HepG2 (cell line): Measurements from ENCODE around the gene FTL. TPM values are rescaled to one million over a fixed set of nuclear protein-coding genes. Genes with fewer than 3 reads are reported as not detected.

Experiments used
- ATF6 ChIP-seq: sonication (generic); formaldehyde crosslinking; conservative IDR thresholded peaks from 2 replicates; pipeline ENCODE4 v1.4.0; 2020; ENCODE audit warnings: missing genetic modification reagents
- BCL6 ChIP-seq: IDR thresholded peaks from 2 replicates; pipeline ENCODE4 v1.6.1; 2016; ENCODE audit warnings: missing genetic modification reagents, missing compliant biosample characterization
- CENPX ChIP-seq: sonication (generic); formaldehyde crosslinking; IDR thresholded peaks from 2 replicates; pipeline ENCODE4 v1.9.0; 2021; ENCODE audit warnings: mild to moderate bottlenecking, missing genetic modification reagents, moderate library complexity
- DBP ChIP-seq: sonication (generic); formaldehyde crosslinking; IDR thresholded peaks from 2 replicates; pipeline ENCODE4 v1.4.0; 2020; ENCODE audit warnings: missing genetic modification reagents; ENCODE audit errors: not compliant biosample characterization
- GLI4 ChIP-seq: sonication (generic); formaldehyde crosslinking; IDR thresholded peaks from 2 replicates; pipeline ENCODE4 v1.5.1; 2020; ENCODE audit warnings: missing genetic modification reagents, mild to moderate bottlenecking, moderate library complexity, borderline replicate concordance
- HDAC6 ChIP-seq: fragments of 200-600 bp; sonication (generic); IDR thresholded peaks from 2 replicates; pipeline ENCODE4 v1.7.0; 2017; ENCODE audit warnings: mild to moderate bottlenecking, antibody characterized with exemption, low read length, low read depth
- HIVEP1 ChIP-seq: sonication (generic); formaldehyde crosslinking; IDR thresholded peaks from 2 replicates; pipeline ENCODE4 v1.4.0; 2020; ENCODE audit warnings: mild to moderate bottlenecking, missing genetic modification reagents
- MBNL3 ChIP-seq: fragments of 250-450 bp; sonication (Bioruptor Pico); conservative IDR thresholded peaks from 2 replicates; pipeline ENCODE4 v1.8.0; 2022; ENCODE audit warnings: mild to moderate bottlenecking, inconsistent platforms
- MED13 ChIP-seq: sonication (generic); formaldehyde crosslinking; IDR thresholded peaks from 2 replicates; pipeline ENCODE4 v1.5.0; 2020; ENCODE audit warnings: missing genetic modification reagents
- MTA3 ChIP-seq: sonication (generic); formaldehyde crosslinking; IDR thresholded peaks from 2 replicates; pipeline ENCODE4 v1.4.0; 2020; ENCODE audit warnings: missing genetic modification reagents
- NR2C2 ChIP-seq: sonication (generic); formaldehyde crosslinking; IDR thresholded peaks from 2 replicates; pipeline ENCODE4 v1.4.0; 2020; ENCODE audit warnings: missing genetic modification reagents, mild to moderate bottlenecking, moderate library complexity, borderline replicate concordance
- PHF20 ChIP-seq: sonication (generic); formaldehyde crosslinking; IDR thresholded peaks from 2 replicates; pipeline ENCODE4 v1.5.0; 2020; ENCODE audit warnings: mild to moderate bottlenecking, missing genetic modification reagents
- SETDB1 ChIP-seq: sonication (generic); formaldehyde crosslinking; IDR thresholded peaks from 2 replicates; pipeline ENCODE4 v1.5.1; 2020; ENCODE audit warnings: missing genetic modification reagents, mild to moderate bottlenecking, borderline replicate concordance
- SIN3B ChIP-seq: fragments of 150-350 bp; IDR thresholded peaks from 2 replicates; pipeline ENCODE4 v1.6.1; 2014; ENCODE audit warnings: low read length
- SNAI1 ChIP-seq: sonication (generic); formaldehyde crosslinking; IDR thresholded peaks from 2 replicates; pipeline ENCODE4 v1.5.0; 2020; ENCODE audit warnings: mild to moderate bottlenecking, missing genetic modification reagents, borderline replicate concordance
- TFDP1 ChIP-seq: IDR thresholded peaks from 2 replicates; pipeline ENCODE4 v1.6.1; 2016; ENCODE audit warnings: missing compliant biosample characterization, missing genetic modification reagents, borderline replicate concordance
- ZBTB39 ChIP-seq: sonication (generic); formaldehyde crosslinking; IDR thresholded peaks from 2 replicates; pipeline ENCODE4 v1.5.0; 2020; ENCODE audit warnings: missing genetic modification reagents
- ZFX ChIP-seq: sonication (generic); formaldehyde crosslinking; IDR thresholded peaks from 2 replicates; pipeline ENCODE4 v1.4.0; 2020; ENCODE audit warnings: mild to moderate bottlenecking, low read depth, missing genetic modification reagents, moderate library complexity
- ZNF224 ChIP-seq: sonication (generic); formaldehyde crosslinking; IDR thresholded peaks from 2 replicates; pipeline ENCODE4 v1.5.0; 2020; ENCODE audit warnings: mild to moderate bottlenecking, missing genetic modification reagents
- ZNF552 ChIP-seq: sonication (generic); formaldehyde crosslinking; IDR thresholded peaks from 2 replicates; pipeline ENCODE4 v1.9.0; 2022; ENCODE audit warnings: missing genetic modification reagents, mild to moderate bottlenecking, borderline replicate concordance
- ZNF576 ChIP-seq: sonication (generic); formaldehyde crosslinking; IDR thresholded peaks from 2 replicates; pipeline ENCODE4 v1.4.0; 2020; ENCODE audit warnings: mild to moderate bottlenecking, missing genetic modification reagents
- ZNF713 ChIP-seq: sonication (generic); formaldehyde crosslinking; IDR thresholded peaks from 2 replicates; pipeline ENCODE4 v1.4.0; 2020; ENCODE audit warnings: mild to moderate bottlenecking, missing genetic modification reagents
- ZNF720 ChIP-seq: sonication (generic); formaldehyde crosslinking; IDR thresholded peaks from 2 replicates; pipeline ENCODE4 v1.4.0; 2020; ENCODE audit warnings: missing genetic modification reagents
- ZNF841 ChIP-seq: sonication (generic); formaldehyde crosslinking; IDR thresholded peaks from 2 replicates; pipeline ENCODE4 v1.8.1; 2023; ENCODE audit warnings: missing genetic modification reagents, borderline replicate concordance
- polyA plus RNA-seq, 8 experiments: library from polyadenylated mRNA; depleted of rRNA in 3 of 8; stranded (reverse) in 7 of 8; unstranded in 1 of 8; fragments of >200 nt; fragmentation: Illumina TruSeq in 4 of 8; extraction: Trizol in 4 of 8; gene quantifications; 2 replicates each; pipeline versions ENCODE4 v1.2.1 to v1.2.3, GENCODE V29; 2011 to 2016; ENCODE audit warnings: low read depth in 4 of 8, missing spikeins in 1 of 8, mixed read lengths in 1 of 8; ENCODE audit not compliant: insufficient read depth in 1 of 8
- total RNA-seq, 5 experiments: library from RNA; depleted of rRNA; stranded (reverse); fragments of >200 nt; fragmentation: Illumina TruSeq; extraction: Trizol; gene quantifications; 2 replicates each; pipeline ENCODE4 v1.2.3, GENCODE V29; 2016; ENCODE audit warnings: low read depth in 1 of 5

Gene FTL
- total and polyA plus RNA-seq, 2 of the 13 experiments (the other 11 are each of a cell fraction or from before 2014, with no cell fraction given) = 2,721 to 8,800 TPM

GRCh38 chr19:48967346-48968178 is 2.5 kb downstream of the FTL start (continued):
- no peak for TF ChIP-seq ZNF720 (CRISPR knock-in tag)
- TF ChIP-seq NR2C2 (CRISPR knock-in tag) = peak; percentile 54; the same call in 1 of the 2 replicates
- TF ChIP-seq MBNL3 = no peak
- TF ChIP-seq SIN3B = no peak
- TF ChIP-seq ZNF552 (CRISPR knock-in tag) = no peak
- no peak for TF ChIP-seq ZNF841
- no peak for TF ChIP-seq ZNF224
- TF ChIP-seq BCL6 (CRISPR knock-in tag) = no peak
- no peak for TF ChIP-seq PHF20 (CRISPR knock-in tag)
- no peak for TF ChIP-seq ZNF576 (CRISPR knock-in tag)
- TF ChIP-seq ATF6 (CRISPR knock-in tag) = no peak
- TF ChIP-seq MED13 = no peak
- no peak for TF ChIP-seq MTA3 (CRISPR knock-in tag)
- no peak for TF ChIP-seq SNAI1 (CRISPR knock-in tag)
- no peak for TF ChIP-seq DBP (CRISPR knock-in tag)
- peak; percentile 42; the same call in 1 of the 2 replicates for TF ChIP-seq ZFX (CRISPR knock-in tag)
- no peak for TF ChIP-seq SETDB1 (CRISPR knock-in tag)
- TF ChIP-seq TFDP1 (CRISPR knock-in tag) = no peak
- TF ChIP-seq GLI4 (CRISPR knock-in tag) = no peak; the same call in 1 of the 2 replicates
- TF ChIP-seq HIVEP1 = 0 out of 2 replicates have a peak, but pooled peaks have one; percentile 57
- TF ChIP-seq HDAC6 = no peak
- no peak for TF ChIP-seq ZNF713 (CRISPR knock-in tag)
- TF ChIP-seq CENPX = no peak
- TF ChIP-seq ZBTB39 (CRISPR knock-in tag) = no peak
